ENCODE results near the gene REG1A.

DNA sequence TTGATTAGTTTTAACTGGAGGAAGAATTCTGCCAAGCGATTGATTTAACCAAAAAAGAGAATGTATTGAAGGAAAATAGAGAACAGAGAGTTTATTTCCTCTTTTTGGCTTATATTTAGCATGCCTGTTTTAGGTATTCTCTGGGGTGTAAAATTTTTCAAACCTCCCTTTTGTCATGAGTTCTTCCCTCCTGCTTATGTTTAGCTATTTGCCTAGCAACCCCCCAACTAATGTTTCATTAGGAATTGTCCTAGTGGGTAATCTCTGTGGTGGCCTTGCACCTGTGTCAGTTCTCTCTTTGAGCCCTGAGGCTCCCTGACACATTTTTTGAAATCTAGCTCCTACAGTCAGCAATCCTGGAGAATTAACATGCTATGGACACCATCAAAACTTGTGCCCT lies 20.0 kb upstream of the REG1A start:
- TF ChIP-seq, protein P1, sequence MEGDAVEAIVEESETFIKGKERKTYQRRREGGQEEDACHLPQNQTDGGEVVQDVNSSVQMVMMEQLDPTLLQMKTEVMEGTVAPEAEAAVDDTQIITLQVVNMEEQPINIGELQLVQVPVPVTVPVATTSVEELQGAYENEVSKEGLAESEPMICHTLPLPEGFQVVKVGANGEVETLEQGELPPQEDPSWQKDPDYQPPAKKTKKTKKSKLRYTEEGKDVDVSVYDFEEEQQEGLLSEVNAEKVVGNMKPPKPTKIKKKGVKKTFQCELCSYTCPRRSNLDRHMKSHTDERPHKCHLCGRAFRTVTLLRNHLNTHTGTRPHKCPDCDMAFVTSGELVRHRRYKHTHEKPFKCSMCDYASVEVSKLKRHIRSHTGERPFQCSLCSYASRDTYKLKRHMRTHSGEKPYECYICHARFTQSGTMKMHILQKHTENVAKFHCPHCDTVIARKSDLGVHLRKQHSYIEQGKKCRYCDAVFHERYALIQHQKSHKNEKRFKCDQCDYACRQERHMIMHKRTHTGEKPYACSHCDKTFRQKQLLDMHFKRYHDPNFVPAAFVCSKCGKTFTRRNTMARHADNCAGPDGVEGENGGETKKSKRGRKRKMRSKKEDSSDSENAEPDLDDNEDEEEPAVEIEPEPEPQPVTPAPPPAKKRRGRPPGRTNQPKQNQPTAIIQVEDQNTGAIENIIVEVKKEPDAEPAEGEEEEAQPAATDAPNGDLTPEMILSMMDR (IDR thresholded peaks at IDR 0.05): no peak
- TF ChIP-seq POLR2A (IDR thresholded peaks at IDR 0.05) (no peak), EP300 (IDR thresholded peaks at IDR 0.05) (no peak)
